GF-D8 (cell line): ENCODE measurements around the gene SLC6A6.
"Not testable (repeated sequence)": the region's sequence is repeated elsewhere in the genome, so short reads cannot be mapped to it uniquely, and the experiment has no call there.

ENCODE experiments used
- DNase-seq: peaks from one replicate; lab custom pipeline; 2025; lab: John Stamatoyannopoulos, UW

The SLC6A6 gene

DNA sequence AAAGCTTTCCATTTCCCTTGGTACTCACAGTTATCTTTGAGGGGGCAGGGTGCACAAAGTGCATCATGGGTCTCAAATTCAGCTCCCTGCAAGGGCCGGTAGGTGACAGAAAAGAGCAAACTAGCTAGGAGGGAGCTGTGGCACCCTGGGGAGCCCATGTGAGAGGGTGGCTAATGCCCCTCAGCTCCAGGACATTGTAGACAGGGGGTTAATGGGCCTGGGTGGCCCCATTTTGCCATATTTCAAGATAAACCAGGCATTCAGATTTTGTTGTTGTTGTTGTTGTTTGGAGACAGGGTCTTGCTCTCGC lies 3.7 kb upstream of the SLC6A6 start:
- DNase-seq = no peak

DNA sequence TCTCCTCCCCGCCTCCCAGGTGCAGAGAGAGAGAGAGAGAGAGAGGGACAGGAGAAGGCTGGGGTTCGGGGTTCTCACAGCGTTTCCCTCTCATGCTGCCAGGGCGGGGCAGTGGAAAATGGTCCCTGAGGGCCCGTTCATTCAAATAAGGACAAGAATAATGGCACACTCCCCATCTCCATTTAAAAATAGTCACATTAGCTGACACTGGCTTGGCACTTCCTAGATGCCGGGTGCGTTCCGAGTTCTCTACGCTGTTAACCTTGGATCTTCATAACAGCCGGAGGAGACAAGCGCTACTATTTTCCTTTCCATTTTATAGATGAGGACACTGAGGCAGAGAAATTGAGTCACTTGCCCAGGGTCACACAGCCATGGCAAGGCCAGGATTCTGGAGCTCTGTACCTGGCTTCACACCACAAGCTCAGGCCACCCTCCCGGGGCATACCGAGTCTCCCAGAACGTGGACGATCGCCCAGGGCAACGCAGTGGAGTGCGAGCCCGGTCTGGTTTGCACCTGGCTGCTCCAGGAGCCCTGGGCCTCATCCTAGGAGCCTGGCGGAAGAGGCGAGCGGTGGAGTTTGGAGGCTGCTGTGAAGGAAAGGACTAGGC lies 608 bp upstream of the SLC6A6 start:
- DNase-seq = no peak

DNA sequence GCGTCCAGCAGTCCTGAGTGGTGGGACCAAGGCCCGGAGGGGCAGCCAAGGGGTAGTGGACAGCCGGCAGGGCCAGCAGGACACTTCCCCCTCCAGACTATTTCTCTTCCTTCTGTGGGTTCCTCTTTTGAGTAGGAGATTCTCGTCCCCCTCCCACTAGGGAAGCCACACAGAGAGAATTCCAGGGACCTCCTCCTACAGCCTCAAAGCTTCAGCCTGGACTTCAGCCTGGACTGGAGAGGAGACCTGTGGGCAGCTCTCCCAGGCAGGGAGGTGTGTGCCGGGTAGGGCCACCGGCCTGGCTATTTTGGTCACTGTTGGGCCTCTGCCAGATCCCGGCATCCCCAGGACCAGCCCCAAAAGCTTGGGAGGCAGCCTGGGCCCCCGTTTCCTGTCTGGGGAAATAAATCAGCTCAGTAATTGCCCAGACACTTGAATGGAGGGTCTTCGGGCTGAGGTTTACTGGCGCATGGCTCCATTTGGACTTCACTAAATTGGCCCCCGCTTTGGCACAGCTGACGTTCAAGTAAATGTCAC lies 1.3 kb downstream of the SLC6A6 start:
- peak; percentile 19 for DNase-seq

DNA sequence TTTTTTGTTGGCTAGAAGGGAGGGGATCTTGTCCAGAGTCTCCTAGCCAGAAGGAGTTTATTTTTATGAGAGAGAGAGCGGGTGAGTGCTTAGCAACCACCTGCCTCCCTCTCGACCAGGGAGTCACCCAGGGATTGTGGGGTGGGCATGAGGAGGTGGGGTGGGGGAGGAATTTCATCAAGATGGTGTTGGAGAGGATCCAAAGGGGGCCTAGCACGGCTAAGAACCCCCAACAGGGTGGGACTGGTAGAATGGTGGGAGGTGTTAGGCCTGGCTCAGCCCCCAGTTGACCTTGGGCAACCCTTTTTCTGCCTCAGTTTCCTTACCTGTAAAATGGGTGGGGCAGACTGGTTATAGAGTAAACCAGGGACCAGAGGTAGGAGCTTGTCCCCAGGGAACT lies 1.8 kb downstream of the SLC6A6 start:
- DNase-seq = no peak

DNA sequence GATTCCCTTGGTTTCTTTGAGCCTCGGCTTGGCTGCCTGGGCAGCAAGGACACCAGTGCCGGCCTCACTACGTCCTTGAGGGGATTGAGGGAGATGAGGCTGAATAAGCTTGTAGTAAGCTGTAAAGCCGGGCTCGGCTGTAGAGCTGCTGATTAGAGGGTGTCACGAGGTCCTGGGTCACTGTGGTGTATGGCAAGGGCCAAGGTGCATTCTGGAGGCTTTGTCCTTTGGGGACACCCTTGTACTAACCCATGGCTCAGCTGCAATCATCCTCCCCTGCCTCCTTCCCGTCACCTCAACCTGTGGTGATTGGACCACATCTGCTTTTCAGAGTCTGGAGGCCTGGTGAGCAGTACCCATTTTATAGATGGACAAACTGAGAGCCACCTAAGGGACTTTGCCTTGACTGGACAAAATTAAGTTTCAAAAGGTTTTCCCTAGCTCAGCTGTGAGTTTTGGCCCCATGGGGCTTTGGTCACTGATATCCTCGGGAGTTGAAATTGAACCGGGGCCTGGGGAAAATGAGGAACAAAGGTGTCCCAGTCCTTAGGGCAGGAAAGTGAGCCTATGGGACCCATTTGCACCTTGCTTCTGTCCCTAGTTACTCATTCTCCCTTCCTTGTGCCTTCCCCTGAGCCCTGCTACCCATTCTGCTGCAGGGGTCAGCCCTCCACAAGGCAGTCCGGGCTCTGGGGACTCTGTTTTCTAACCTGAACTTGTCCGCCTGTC lies 2.4 kb downstream of the SLC6A6 start:
- DNase-seq = no peak

DNA sequence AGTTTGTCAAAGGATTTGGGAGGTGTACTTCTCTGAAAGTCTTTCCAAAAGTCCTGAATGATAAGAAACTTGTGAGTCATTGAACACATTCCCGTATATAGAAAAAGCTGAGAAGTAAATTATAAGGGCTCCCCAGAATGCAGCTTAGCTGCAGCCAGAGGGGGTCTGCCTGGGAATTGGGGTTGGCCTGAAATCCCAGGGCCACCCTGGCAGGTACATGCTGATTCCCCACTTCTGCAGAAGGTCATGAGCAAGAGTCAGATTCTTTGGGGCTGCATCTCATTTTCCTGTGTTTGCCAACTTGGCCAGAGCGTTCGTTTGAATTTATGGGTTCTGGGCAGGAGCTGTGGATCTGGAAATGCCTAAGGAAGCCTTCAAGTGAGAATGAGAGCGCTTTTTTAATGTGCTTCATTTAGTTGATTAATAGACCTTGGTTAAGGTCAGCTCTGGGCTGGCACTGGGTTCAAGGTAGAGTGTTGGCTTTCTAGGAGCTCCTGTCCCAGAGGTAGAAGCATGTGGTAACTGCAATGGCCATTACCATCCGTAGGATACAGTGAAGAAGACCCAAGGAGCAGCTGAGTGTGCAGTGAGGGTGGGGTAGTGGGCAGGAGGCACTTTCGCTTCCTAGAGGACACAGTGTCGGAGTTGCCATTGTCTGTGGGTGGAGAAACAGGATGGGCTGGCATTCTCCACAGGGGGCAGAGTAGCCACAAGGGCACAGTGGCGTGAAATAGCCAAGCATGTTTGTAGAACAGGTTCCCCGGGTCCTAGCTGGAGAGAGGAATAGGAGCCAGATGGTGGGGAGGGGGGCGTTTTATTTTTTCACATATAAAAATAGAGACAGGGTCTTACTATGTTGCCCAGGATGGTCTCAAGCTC lies 3.2 kb downstream of the SLC6A6 start:
- no peak for DNase-seq

DNA sequence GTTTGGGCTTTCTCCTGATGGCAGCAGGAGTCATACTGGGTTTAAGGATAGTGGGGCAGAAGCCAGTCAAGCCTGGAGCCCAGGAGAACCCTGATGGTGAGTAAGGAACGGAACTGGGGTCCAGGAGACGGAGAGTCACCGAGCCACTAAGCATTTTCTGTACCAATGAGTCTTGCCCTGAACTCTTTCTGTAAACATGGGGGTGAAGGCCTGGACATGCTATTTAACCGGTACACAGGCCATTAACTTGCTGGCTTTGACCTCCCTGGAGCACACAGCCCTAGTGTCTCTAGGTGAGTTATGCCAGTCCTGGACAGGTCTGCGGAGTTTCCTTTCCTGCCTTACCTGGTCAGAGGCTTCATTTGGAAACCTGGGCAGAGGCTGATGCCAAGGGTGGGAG lies 3.9 kb downstream of the SLC6A6 start:
- no peak for DNase-seq

DNA sequence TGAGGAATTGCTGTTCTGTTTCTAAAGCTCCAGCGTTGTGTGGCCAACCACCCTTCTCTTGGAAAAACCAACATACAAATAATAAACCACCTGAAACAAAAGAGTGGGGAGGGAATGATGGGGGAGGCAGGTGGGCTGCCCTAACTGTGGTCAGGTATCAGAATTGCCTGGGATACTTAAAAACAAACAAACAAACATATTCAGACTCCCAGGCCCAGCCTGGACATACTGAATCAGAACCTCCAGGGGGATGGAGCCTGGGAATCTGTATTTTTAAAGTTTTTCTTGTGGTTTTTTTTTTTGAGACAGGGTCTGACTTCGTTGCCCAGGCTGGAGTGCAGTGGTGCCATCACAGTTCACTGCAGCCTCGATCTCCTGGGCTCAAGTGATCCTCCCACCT lies 4.4 kb downstream of the SLC6A6 start:
- DNase-seq = no peak

DNA sequence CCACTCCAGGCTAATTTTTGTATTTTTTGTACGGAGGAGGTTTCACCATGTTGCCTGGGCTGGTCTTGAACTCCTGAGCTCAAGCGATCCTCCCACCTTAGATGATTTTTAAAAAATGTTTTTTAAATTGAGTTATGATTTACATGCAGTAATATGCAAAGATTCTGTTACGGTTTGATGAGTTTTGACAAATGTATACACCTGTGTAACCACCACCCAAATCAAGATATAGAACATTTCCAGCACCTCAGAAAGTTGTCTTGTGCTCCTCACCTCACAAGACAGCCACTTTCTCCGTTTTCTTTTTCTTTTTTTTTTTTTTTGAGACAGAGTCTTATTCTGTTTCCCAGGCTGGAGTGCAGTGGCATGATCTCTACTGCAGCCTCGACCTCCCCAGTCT lies 4.8 kb downstream of the SLC6A6 start:
- no peak for DNase-seq

DNA sequence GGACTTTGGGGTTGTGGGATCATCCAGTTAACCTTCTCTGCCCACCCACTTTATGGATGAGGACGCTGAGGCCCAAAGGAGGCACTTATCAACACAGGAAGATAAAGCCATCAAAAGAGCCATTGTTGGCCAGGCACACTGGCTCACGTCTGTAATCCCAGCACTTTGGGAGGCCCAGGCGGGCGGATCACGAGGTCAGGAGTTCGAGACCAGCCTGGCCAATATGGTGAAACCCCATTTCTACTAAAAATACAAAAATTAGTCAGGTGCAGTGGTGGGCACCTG lies 7.3 kb downstream of the SLC6A6 start:
- DNase-seq = not testable (repeated sequence)

DNA sequence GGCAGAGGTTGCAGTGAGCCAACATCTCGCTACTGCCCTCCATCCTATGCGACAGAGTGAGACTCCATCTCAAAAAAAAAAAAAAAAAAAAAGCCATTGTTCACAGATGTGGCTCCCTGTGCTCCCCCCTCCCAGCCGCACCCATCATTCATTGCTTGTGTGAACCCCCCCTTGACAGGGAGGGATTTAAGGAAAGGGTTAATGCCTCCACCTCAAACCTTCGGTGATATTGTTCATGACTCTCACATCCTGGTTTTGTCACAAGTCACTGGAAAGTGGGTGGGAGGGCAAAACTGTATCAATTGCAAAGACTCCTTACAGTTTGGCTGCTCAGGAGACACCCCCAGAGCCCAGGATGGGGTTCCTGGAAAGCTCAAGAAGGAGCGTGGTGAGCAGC lies 7.7 kb downstream of the SLC6A6 start:
- DNase-seq = no peak

DNA sequence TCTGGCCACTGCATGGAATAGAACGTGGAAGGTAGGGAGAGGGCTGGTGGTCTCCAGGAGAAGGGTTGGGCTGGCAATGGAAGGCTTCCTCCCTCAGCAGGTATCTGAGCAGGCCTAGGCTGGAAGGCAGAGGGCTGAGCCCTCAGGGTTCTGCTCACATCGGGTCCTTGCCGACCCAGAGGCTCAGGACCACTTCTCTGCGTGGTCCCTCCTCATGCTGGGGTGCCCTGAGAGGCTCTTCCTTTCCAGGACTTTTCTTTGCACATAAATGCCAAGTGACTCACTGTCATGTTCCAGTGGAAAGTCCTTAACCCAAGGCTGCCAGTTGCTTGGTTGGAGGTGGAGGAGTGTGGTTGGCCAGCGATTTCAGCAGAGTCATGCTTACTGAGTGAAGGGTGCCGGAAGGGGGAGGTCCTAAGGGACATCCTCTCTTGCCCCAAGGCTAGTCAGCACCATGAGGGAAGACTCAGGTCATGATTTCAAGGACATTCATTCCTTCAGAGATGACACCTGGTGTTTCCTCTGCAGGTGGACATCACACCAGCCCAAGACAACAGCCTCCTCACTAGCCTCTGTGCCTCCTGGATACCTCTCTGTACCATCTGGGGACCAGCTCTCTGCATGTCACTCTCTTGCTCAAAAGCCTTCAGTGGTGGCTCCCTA lies 8.2 kb downstream of the SLC6A6 start:
- DNase-seq = peak; percentile 91

DNA sequence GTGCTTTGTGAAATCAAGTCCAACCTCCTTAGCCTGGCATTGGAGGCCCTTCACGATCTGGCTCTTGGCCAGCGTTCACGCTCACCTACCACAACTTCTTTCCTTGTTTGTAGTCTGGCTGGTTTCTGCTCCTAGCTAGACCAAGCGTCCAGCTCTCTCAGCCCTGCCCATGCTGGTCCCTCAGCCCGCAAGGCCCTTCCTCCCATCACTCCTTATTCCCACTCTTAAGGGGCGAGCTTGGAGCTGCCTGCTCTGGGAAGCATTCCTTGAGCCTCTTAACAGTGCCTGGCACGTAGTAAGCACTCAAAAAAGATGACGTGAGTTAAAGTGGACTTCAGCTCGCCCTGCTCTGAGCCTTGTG lies 8.7 kb downstream of the SLC6A6 start:
- no peak for DNase-seq

DNA sequence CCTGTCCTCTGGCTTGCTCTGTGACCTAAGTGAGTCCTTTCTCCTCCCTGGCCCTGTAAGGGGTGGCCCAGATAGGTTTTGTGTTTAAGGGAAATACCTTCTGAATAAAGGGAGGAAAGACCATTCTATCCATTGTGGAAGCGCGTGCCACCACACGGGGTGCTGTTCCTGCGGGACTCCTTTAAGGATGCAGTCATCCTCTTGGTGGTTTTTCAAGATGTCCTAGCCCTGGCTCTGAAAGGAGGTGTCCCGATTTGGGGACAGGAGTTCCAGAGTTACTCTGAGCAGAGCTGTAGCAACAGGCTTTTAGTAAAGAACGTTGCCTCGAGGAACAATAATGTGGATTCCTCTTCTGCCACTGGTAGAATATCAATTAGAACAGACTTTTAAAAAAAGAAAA lies 9.6 kb downstream of the SLC6A6 start:
- DNase-seq = no peak

DNA sequence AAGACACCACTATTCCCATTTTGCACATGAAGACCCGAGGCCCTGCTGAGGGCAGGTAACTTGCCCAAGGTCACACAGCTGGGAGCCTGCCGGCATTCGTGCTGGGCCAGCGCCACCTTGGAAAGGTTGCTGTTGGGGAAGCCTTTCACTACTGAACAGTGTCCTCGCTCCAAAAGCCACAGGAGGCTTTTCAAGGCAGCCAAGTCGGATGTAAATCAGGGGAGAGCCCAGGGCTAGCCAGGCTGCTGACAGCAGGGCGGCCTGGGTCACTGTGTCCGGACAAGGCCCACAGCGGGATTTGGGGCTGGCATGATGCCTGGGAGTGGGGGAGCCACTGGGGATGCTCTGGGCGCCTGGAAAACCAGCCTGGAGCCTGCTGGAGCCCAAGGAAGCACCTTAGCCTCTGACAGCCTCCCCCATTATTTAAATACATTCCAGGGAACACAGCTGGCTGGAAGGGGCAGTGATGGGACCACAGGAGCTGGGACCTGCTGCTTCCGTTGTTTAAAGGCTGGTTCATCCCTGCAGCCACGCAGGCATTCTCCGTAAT lies 10.5 kb downstream of the SLC6A6 start:
- no peak for DNase-seq

DNA sequence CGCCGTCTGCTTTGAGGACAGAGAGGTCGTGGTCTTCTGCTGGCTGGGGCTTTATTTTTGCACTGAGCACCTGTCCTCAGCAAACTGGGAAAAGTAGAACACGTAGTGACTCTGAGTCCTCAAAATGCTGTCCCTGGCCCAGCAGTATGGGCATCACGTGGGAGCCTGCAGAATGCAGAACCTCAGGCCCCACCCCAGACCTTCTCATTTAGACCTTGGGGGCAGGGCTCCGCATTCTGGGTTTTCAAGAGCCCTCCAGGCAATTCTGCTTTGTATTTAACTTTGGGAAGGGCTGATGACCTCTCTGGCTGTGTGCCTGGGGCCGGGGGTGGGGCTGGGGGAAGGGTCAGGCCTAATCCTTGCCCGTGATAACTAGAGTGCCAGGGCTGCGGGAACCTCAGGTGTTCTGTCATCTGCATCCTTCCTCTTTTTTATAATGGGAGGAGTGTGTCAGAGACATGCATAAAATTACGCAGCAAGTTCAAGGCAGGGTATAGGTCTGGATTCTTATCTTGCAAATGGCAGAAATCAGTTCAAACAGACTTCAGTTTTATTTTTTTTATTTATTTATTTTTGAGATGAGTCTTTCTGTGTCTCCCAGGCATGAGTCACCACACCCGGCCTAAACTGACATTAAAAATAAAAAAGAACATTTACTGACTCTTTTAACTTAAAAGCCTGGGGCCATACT lies 11.1 kb downstream of the SLC6A6 start:
- DNase-seq = no peak

DNA sequence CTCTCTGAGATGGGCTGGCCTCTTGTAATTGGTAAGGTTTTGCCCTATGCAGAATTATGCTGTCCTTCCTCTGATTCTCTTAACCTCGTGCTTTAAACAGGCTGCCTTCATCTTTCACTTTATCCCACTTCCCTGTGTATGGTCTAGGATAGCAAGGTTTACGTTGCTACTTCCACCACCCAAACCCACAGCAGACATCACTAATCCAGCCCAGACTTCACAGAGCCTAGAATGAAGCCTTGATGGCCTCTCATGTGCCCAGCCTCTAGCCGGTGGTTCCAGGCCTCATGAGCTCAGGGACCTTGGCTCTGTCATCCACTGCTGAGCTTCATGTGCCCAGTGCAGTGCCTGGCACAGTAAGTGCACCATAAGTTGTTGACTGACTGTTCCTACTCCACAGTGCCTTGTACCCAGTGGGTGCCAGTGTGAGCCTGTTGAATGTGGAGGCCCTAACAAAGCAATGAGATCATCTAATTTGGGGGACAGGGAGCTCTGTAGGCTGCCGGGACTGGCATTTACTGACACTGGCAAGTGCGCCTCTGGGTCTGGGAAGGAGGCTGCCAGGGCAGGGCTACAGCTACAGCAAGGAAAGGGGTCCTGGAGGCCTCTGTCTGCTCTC lies 12.5 kb downstream of the SLC6A6 start:
- DNase-seq = no peak

DNA sequence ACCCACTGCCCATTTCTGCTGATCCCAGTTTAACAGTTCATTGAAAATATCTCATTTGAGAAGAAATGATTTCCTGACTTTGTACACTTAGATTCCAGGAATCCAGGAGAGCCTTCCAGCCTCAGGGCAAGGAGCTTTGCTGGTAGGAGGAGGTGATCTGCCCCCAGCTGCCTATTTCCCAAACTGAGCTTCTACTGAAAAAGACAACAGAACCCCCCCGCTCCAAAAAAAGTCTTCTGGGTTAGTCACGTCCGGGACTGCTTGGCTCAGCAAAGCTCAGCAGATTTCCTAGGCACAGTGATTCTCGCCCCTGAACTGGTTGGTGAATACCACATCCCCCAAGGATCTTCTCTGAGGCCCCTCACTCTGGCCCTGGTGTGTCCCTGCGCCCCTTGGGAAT lies 13.1 kb downstream of the SLC6A6 start:
- no peak for DNase-seq

DNA sequence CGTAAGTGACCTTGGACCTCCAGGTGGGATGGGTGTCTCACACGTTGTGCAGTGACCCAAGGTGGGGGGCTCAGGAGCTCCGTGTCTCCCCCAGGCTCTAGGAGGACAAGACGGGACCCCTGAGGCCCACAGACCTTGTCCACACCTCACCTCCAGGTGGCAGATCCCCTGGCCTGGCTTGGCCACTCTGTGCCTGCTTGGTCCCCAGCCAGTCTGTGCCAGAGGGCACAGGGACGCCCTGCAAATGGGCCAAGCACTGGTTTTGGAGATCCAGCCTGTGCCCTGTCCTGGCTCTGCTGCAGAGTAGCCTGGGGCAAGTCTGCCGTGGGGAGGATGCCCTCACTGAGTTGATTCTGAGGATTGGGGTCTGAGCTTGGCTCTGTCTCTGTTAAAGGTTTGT lies 14.0 kb downstream of the SLC6A6 start:
- DNase-seq = no peak

DNA sequence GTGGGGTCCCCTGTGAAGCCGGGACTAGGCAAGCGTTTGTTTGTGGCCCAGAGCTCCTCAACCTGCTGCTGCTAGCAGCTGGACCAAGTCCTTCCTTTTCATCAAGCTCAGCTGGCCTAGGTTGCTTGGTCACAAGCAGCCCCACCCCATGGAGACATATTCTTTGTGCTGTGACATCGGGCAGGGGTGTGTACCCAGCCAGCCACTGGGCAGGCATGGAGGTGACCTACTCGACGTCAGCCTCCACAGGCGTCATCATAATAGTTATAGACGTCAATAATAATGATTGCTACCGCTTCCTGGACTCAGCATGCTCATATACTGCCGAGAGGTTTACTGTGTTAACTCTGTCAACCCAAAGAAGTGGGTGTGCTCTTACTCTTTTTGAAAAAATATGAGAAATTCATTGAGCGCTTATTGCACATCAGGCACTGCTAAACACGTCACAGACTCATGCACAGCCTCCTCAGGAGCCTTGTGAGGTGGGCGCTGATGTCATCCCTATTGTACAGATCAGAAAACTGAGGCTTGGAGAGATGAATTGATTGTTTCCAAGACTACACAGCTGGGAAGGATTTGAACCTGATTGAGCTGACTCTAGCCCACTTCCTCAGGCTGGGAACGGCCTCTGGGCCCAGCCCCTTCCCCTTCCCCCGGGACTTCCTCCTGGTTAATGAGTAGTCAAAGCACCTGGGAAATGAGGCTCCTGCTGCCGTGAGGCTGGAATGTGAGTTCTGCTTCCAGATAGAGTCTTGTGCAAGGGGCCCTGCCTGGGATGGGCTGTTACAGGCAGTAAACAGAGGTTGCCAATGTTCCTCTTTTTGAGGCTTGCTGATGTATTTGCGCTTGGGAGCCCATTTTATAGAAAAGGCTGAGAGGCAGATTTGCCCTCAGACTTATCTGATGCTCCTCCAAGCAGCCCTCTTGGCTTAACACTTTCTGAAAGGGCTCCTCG lies 16.2 kb downstream of the SLC6A6 start:
- peak; percentile 40 for DNase-seq
